ENCODE results near the gene VWA5A.
A peak's percentile ranks its signal among the peaks of the same experiment; 100 is the strongest.
"Not testable (repeated sequence)": the region's sequence is repeated elsewhere in the genome, so short reads cannot be mapped to it uniquely, and the experiment has no call there.

VWA5A gene

DNA sequence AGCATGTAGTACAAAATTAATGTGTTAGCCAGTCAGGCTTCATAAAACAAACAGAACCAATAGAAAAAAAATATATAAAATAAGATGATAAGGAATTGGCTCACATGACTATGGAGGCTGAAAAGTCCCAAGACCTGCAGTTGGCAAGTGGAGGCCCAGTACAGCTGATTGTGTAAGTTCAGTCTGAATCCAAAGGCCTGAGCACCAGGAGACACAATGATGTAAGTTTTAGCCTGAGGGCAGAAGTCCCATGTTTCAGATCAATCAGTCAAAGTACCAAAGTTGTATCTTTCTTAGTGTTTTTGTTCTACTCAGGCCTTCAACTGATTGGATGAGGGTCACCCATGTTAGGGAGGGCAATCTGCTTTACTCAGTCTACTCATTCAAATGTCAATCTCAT lies 53.5 kb downstream of the VWA5A start:
- no peak overlapping the region for H3K9ac ChIP-seq (ENCODE audit: insufficient read length, low read depth)
- no peak for DNase-seq (ENCODE audit: low read depth, low spot score)
- no peaks in the 10 kb centered on the region for H3K27me3 ChIP-seq (ENCODE audit: insufficient read depth, insufficient read length)
- no peak overlapping the region for H3K4me3 ChIP-seq (ENCODE audit: insufficient read length, low read depth)
- no peaks in the 10 kb centered on the region for H3K4me1 ChIP-seq (ENCODE audit: insufficient read depth, insufficient read length)
- TF ChIP-seq SUZ12 (IDR thresholded peaks at IDR 0.05; ENCODE audit: extremely low read depth, insufficient read depth, insufficient read length) (no peak), ZNF274 (IDR thresholded peaks at IDR 0.05; ENCODE audit: low read depth, low read length) (no peak)
- H3K36me3 ChIP-seq (ENCODE audit: insufficient read depth, insufficient read length, low read length): no peaks in the 10 kb centered on the region
- H3K9me3 ChIP-seq (ENCODE audit: insufficient read depth, low read length): no peaks in the 10 kb centered on the region

DNA sequence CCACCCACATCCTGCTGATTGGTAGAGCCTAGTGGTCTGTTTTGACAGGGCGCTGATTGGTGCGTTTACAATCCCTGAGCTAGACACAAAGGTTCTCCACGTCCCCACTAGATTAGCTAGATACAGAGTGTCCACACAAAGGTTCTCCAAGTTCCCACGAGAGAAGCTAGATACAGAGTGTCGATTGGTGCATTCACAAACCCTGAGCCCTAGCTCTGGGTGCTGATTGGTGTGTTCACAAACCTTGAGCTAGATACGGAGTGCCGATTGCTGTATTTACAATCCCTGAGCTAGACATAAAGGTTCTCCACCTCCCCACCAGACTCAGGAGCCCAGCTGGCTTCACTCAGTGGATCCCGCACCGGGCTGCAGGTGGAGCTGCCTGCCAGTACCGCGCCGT lies 55.1 kb downstream of the VWA5A start:
- not testable (repeated sequence) for H3K4me1 ChIP-seq (ENCODE audit: insufficient read depth, insufficient read length); H3K9me3 ChIP-seq (ENCODE audit: insufficient read depth, low read length); H3K27me3 ChIP-seq (ENCODE audit: insufficient read depth, insufficient read length); H3K9ac ChIP-seq (ENCODE audit: insufficient read length, low read depth); DNase-seq (ENCODE audit: low read depth, low spot score); H3K36me3 ChIP-seq (ENCODE audit: insufficient read depth, insufficient read length, low read length); H3K4me3 ChIP-seq (ENCODE audit: insufficient read length, low read depth)

- TF ChIP-seq YY1 (IDR thresholded peaks at IDR 0.05; ENCODE audit: insufficient read depth, insufficient read length) (no peak), ZNF274 (IDR thresholded peaks at IDR 0.05; ENCODE audit: low read depth, low read length) (no peak), SUZ12 (IDR thresholded peaks at IDR 0.05; ENCODE audit: extremely low read depth, insufficient read depth, insufficient read length) (no peak)
- no peak for DNase-seq (ENCODE audit: low read depth, low spot score)
- Histone ChIP-seq H3K9ac (ENCODE audit: insufficient read length, low read depth) (no peak overlapping the region), H3K4me1 (ENCODE audit: insufficient read depth, insufficient read length) (no peaks in the 10 kb centered on the region), H3K27me3 (ENCODE audit: insufficient read depth, insufficient read length) (no peaks in the 10 kb centered on the region), H3K4me3 (ENCODE audit: insufficient read length, low read depth) (no peak overlapping the region), H3K9me3 (ENCODE audit: insufficient read depth, low read length) (no peaks in the 10 kb centered on the region), H3K36me3 (ENCODE audit: insufficient read depth, insufficient read length, low read length) (no peaks in the 10 kb centered on the region)
Measured at GRCh38 chr11:124170801-124171586, 55.7 kb downstream of the VWA5A start.

DNA sequence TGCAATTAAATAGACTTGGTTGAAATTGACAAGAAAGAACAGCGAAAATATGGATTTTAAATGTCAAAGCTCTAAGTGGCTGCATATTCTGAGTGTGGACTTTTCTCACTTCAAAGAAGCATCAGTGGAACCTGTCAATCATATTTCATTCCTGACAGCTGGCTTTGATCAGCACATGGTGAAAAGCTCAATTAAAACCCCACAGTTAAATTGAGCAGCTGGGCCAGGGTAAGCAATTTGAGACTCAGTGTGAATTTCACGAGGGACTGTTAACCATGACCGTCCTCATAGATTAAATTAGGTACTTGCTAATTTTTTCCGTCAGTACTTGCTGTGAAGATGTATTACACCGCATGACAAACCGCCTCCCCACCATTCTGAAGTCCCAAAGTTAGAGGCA lies 56.9 kb downstream of the VWA5A start:
- Histone ChIP-seq H3K36me3 (ENCODE audit: insufficient read depth, insufficient read length, low read length) (no peaks in the 10 kb centered on the region), H3K4me3 (ENCODE audit: insufficient read length, low read depth) (no peak overlapping the region), H3K9ac (ENCODE audit: insufficient read length, low read depth) (no peak overlapping the region), H3K9me3 (ENCODE audit: insufficient read depth, low read length) (no peaks in the 10 kb centered on the region), H3K4me1 (ENCODE audit: insufficient read depth, insufficient read length) (no peaks in the 10 kb centered on the region), H3K27me3 (ENCODE audit: insufficient read depth, insufficient read length) (no peaks in the 10 kb centered on the region)
- DNase-seq (ENCODE audit: low read depth, low spot score): no peak
- TF ChIP-seq ZNF274 (IDR thresholded peaks at IDR 0.05; ENCODE audit: low read depth, low read length) (no peak), SUZ12 (IDR thresholded peaks at IDR 0.05; ENCODE audit: extremely low read depth, insufficient read depth, insufficient read length) (no peak), YY1 (IDR thresholded peaks at IDR 0.05; ENCODE audit: insufficient read depth, insufficient read length) (no peak)

DNA sequence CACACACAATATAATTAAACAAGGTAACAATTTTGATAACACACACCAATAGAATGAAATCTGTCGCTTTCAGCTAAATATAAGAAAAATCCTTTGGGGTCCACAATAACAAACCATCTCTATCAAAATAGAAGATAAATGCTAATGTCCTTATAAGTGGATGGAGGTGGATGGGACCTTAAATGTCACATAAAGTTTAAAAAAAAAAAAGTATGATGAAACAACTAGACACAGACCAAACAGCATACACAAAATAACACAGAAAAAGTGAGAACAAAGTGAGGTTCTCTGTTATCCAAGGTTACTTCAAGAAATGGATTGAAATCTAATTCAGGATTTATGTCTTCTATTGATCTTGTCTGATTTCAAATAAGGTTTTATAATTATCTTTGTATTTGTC lies 57.3 kb downstream of the VWA5A start:
- no peaks in the 10 kb centered on the region for H3K27me3 ChIP-seq (ENCODE audit: insufficient read depth, insufficient read length)

GRCh38 chr11:124174001-124174583 lies 58.8 kb downstream of the VWA5A start:
- Histone ChIP-seq H3K4me3 (ENCODE audit: insufficient read length, low read depth) (no peak overlapping the region), H3K27me3 (ENCODE audit: insufficient read depth, insufficient read length) (no peaks in the 10 kb centered on the region), H3K9ac (ENCODE audit: insufficient read length, low read depth) (no peak overlapping the region), H3K36me3 (ENCODE audit: insufficient read depth, insufficient read length, low read length) (no peaks in the 10 kb centered on the region), H3K9me3 (ENCODE audit: insufficient read depth, low read length) (no peaks in the 10 kb centered on the region), H3K4me1 (ENCODE audit: insufficient read depth, insufficient read length) (no peaks in the 10 kb centered on the region)
- DNase-seq (ENCODE audit: low read depth, low spot score): peak; percentile 78
- no peak for TF ChIP-seq SUZ12 (IDR thresholded peaks at IDR 0.05; ENCODE audit: extremely low read depth, insufficient read depth, insufficient read length)
- no peak for TF ChIP-seq ZNF274 (IDR thresholded peaks at IDR 0.05; ENCODE audit: low read depth, low read length)
- no peak for TF ChIP-seq YY1 (IDR thresholded peaks at IDR 0.05; ENCODE audit: insufficient read depth, insufficient read length)

More for the DNA sequence above, 57.3 kb downstream of the VWA5A start:
- Histone ChIP-seq H3K9ac (ENCODE audit: insufficient read length, low read depth) (no peak overlapping the region), H3K4me1 (ENCODE audit: insufficient read depth, insufficient read length) (no peaks in the 10 kb centered on the region), H3K9me3 (ENCODE audit: insufficient read depth, low read length) (no peaks in the 10 kb centered on the region), H3K4me3 (ENCODE audit: insufficient read length, low read depth) (no peak overlapping the region), H3K36me3 (ENCODE audit: insufficient read depth, insufficient read length, low read length) (no peaks in the 10 kb centered on the region)
- DNase-seq (ENCODE audit: low read depth, low spot score): no peak
- TF ChIP-seq ZNF274 (IDR thresholded peaks at IDR 0.05; ENCODE audit: low read depth, low read length): no peak
- no peak for TF ChIP-seq SUZ12 (IDR thresholded peaks at IDR 0.05; ENCODE audit: extremely low read depth, insufficient read depth, insufficient read length)
- TF ChIP-seq YY1 (IDR thresholded peaks at IDR 0.05; ENCODE audit: insufficient read depth, insufficient read length): no peak

DNA sequence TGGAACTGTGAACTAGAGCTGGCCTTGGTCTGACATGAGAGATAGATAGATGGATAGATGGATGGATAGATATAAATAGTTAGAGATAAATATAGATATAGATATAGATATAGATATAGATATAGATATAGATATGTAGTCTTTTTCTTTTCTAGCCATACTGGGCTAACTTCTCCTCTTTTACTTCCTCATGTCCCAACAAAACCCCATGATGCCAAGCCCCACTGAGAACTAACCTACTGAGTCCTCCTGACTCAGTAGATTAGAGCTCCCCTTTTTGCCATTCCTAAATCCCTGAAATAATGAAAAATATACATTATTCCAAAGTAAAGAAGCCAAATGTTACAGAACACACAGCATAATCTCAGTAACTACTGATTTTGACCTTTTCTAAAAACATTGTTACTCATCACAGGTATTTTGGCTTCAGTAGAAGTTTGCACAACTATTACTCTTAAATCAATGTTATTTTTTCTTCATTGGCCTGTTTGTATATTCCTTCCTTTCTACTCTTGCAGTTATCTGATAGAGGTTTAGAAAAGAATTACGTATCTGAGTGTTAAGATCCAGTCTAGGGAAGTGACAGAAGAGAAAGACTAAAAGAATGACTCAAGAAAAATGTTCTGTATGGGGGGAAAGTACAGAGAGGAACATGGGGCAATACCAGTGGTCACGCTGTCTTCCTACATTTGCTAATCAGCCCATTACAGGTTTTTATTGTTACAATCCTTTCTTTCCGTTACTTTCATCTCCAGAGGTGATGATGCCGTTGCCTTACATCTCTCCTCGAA lies 61.9 kb downstream of the VWA5A start:
- H3K27me3 ChIP-seq (ENCODE audit: insufficient read depth, insufficient read length): no peaks in the 10 kb centered on the region
- no peak for TF ChIP-seq ZNF274 (IDR thresholded peaks at IDR 0.05; ENCODE audit: low read depth, low read length)
- TF ChIP-seq YY1 (IDR thresholded peaks at IDR 0.05; ENCODE audit: insufficient read depth, insufficient read length): no peak
- TF ChIP-seq SUZ12 (IDR thresholded peaks at IDR 0.05; ENCODE audit: extremely low read depth, insufficient read depth, insufficient read length): no peak
- peaks cover 5% of the 10 kb centered on the region; the same call in 1 of the 2 replicates for H3K9me3 ChIP-seq (ENCODE audit: insufficient read depth, low read length)
- H3K4me3 ChIP-seq (ENCODE audit: insufficient read length, low read depth): no peak overlapping the region
- no peaks in the 10 kb centered on the region for H3K4me1 ChIP-seq (ENCODE audit: insufficient read depth, insufficient read length)
- H3K9ac ChIP-seq (ENCODE audit: insufficient read length, low read depth): no peak overlapping the region
- DNase-seq (ENCODE audit: low read depth, low spot score): no peak
- no peaks in the 10 kb centered on the region for H3K36me3 ChIP-seq (ENCODE audit: insufficient read depth, insufficient read length, low read length)
